Neuronal stem cell (in vitro differentiated cells): ENCODE measurements around the gene ECHDC1.
"Not testable (repeated sequence)": the region's sequence is repeated elsewhere in the genome, so short reads cannot be mapped to it uniquely, and the experiment has no call there.

Source experiments
- DNase-seq: peaks from one replicate; pipeline ENCODE4 v3.0.0-alpha.2; 2013; ENCODE audit warnings: low spot score
- H2AFZ ChIP-seq: one replicate; pipeline ENCODE4 v1.6.1; 2013; ENCODE audit warnings: mild to moderate bottlenecking, low read length, inconsistent platforms
- H2AK5ac ChIP-seq: 2 replicates; pipeline ENCODE4 v1.6.1; 2013; ENCODE audit warnings: low read depth, mild to moderate bottlenecking, inconsistent platforms, low read length, moderate library complexity, mixed read lengths
- H2BK120ac ChIP-seq: 2 replicates; pipeline ENCODE4 v1.6.1; 2013; ENCODE audit warnings: low read depth, mild to moderate bottlenecking, inconsistent platforms, low read length, moderate library complexity, mixed read lengths
- H2BK12ac ChIP-seq: one replicate; pipeline ENCODE4 v1.6.1; 2013; ENCODE audit warnings: low read length, inconsistent platforms
- H2BK15ac ChIP-seq: 2 replicates; pipeline ENCODE4 v1.6.1; 2013; ENCODE audit warnings: mild to moderate bottlenecking, low read length, inconsistent platforms, mixed read lengths
- H2BK5ac ChIP-seq: one replicate; pipeline ENCODE4 v1.6.1; 2013; ENCODE audit warnings: inconsistent platforms, mild to moderate bottlenecking, low read length, moderate library complexity
- H3K14ac ChIP-seq: one replicate; pipeline ENCODE4 v1.6.1; 2013; ENCODE audit warnings: low read length, inconsistent platforms
- H3K18ac ChIP-seq: 2 replicates; pipeline ENCODE4 v1.6.1; 2013; ENCODE audit warnings: low read length, inconsistent platforms
- H3K23ac ChIP-seq: 2 replicates; pipeline ENCODE4 v1.6.1; 2013; ENCODE audit warnings: low read depth, mild to moderate bottlenecking, mixed read lengths, low read length, inconsistent platforms; ENCODE audit not compliant: poor library complexity
- H3K27ac ChIP-seq: replicated peaks from 3 replicates; pipeline ENCODE4 v1.5.1; 2013; ENCODE audit warnings: low read length, inconsistent platforms
- H3K27me3 ChIP-seq, 3 experiments: 2 replicates each; pipeline ENCODE4 v1.6.1; 2013; ENCODE audit warnings: low read length in 3 of 3, mild to moderate bottlenecking in 2 of 3, inconsistent platforms in 1 of 3, low read depth in 1 of 3, mixed read lengths in 1 of 3, moderate library complexity in 1 of 3; ENCODE audit not compliant: control insufficient read depth in 3 of 3, insufficient read depth in 3 of 3
- H3K36me3 ChIP-seq, 2 donors: replicated peaks in 1 of 2; 2 replicates each; pipeline ENCODE4 v1.6.1; 2013; ENCODE audit warnings: low read length in 2 of 2; ENCODE audit not compliant: control insufficient read depth in 2 of 2, insufficient read depth in 2 of 2
- H3K4ac ChIP-seq: 2 replicates; pipeline ENCODE4 v1.6.1; 2013; ENCODE audit warnings: inconsistent platforms, mild to moderate bottlenecking, low read length, moderate library complexity
- H3K4me1 ChIP-seq, 2 donors: 1 replicate in 1 of 2; 2 replicates in 1 of 2; pipeline ENCODE4 v1.6.1; 2013; ENCODE audit warnings: low read length in 2 of 2, low read depth in 1 of 2; ENCODE audit not compliant: control insufficient read depth in 2 of 2, insufficient read depth in 1 of 2
- H3K4me2 ChIP-seq: one replicate; pipeline ENCODE4 v1.6.1; 2013; ENCODE audit warnings: mild to moderate bottlenecking, low read length, inconsistent platforms; ENCODE audit not compliant: insufficient read depth, poor library complexity, severe bottlenecking
- H3K4me3 ChIP-seq, 2 donors: 2 replicates each; pipeline ENCODE4 v1.5.1; 2013; ENCODE audit warnings: low read length in 2 of 2, mild to moderate bottlenecking in 2 of 2, inconsistent platforms in 1 of 2, moderate library complexity in 1 of 2
- H3K79me1 ChIP-seq: one replicate; pipeline ENCODE4 v1.6.1; 2013; ENCODE audit warnings: low read depth, mild to moderate bottlenecking, inconsistent platforms, low read length, moderate library complexity
- H3K9ac ChIP-seq: one replicate; pipeline ENCODE4 v1.6.1; 2013; ENCODE audit warnings: mild to moderate bottlenecking, low read depth, low read length, inconsistent platforms; ENCODE audit not compliant: poor library complexity
- H3K9me3 ChIP-seq, 2 donors: replicated peaks in 1 of 2; 2 replicates each; pipeline versions ENCODE3 to v1.6.1; 2013; ENCODE audit warnings: low read length in 2 of 2, mild to moderate bottlenecking in 2 of 2, inconsistent platforms in 1 of 2, low read depth in 1 of 2, mixed read lengths in 1 of 2, moderate library complexity in 1 of 2; ENCODE audit not compliant: control insufficient read depth in 2 of 2, insufficient read depth in 1 of 2
- H4K8ac ChIP-seq: one replicate; pipeline ENCODE4 v1.6.1; 2013; ENCODE audit warnings: low read depth, mild to moderate bottlenecking, inconsistent platforms, low read length, moderate library complexity
- H4K91ac ChIP-seq: one replicate; pipeline ENCODE4 v1.6.1; 2013; ENCODE audit warnings: low read length, low read depth, mild to moderate bottlenecking, inconsistent platforms; ENCODE audit not compliant: poor library complexity
- WGBS, 2 donors: extraction: QIAGEN DNeasy Blood & Tissue Kit; methylation state at CpG; one replicate each; pipeline ENCODE4 v1.1.7; 2013; ENCODE audit warnings: missing lambda C conversion rate in 2 of 2, mixed read lengths in 1 of 2; ENCODE audit not compliant: insufficient read length in 2 of 2, insufficient replicate concordance in 1 of 2; ENCODE audit errors: extremely low coverage in 2 of 2; 5-methylcytosine and 5-hydroxymethylcytosine counted together

Gene ECHDC1

GRCh38 chr6:127332383-127332961 lies 10.9 kb downstream of the ECHDC1 start:
- Histone ChIP-seq H3K4me2 (no peak overlapping the region), H3K27me3 (no peaks in the 10 kb centered on the region), H2BK5ac (no peak overlapping the region), H3K79me1 (no peaks in the 10 kb centered on the region), H2BK12ac (no peak overlapping the region), H2BK120ac (no peak overlapping the region), H3K23ac (no peak overlapping the region), H4K91ac (no peak overlapping the region), H4K8ac (no peak overlapping the region), H3K18ac (no peak overlapping the region), H3K4me3 (no peak overlapping the region), H3K4ac (no peak overlapping the region), H2BK15ac (no peak overlapping the region), H3K14ac (no peak overlapping the region), H3K9me3 (no peaks in the 10 kb centered on the region), H2AK5ac (no peak overlapping the region), H3K4me1 (peaks cover 0 to 4% of the 10 kb centered on the region in 2 donors), H3K27ac (no peak overlapping the region), H3K9ac (no peak overlapping the region), H2AFZ (no peak overlapping the region), H3K36me3 (peaks cover 0 to 62% of the 10 kb centered on the region in 2 donors)
- DNase-seq, result no peak
- WGBS, 2 donors, result no CpG with 5 or more reads among the region's 4 CpGs

GRCh38 chr6:127331256-127331655 lies 12.2 kb downstream of the ECHDC1 start:
- not testable (repeated sequence) for H3K4me2 ChIP-seq, H3K27me3 ChIP-seq, H2BK5ac ChIP-seq, H3K27ac ChIP-seq, H2BK120ac ChIP-seq, H3K4ac ChIP-seq, H3K14ac ChIP-seq, H4K8ac ChIP-seq, H2BK12ac ChIP-seq, H3K9ac ChIP-seq, H3K23ac ChIP-seq, H3K9me3 ChIP-seq, H3K4me1 ChIP-seq, H2AFZ ChIP-seq, H3K18ac ChIP-seq, H2AK5ac ChIP-seq, H2BK15ac ChIP-seq, H4K91ac ChIP-seq, H3K79me1 ChIP-seq, DNase-seq, H3K4me3 ChIP-seq
- no CpG with 5 or more reads among the region's 3 CpGs for WGBS, 2 donors
- peaks cover under 1 to 74% of the 10 kb centered on the region in 2 donors for H3K36me3 ChIP-seq

- no peak overlapping the region for H2BK5ac ChIP-seq
- H3K36me3 ChIP-seq, result peaks cover 4 to 81% of the 10 kb centered on the region in 2 donors
- no peak overlapping the region for H4K91ac ChIP-seq
- H3K4ac ChIP-seq, result no peak overlapping the region
- no peak overlapping the region for H2BK120ac ChIP-seq
- H3K18ac ChIP-seq, result no peak overlapping the region
- H3K23ac ChIP-seq, result no peak overlapping the region
- no peaks in the 10 kb centered on the region for H3K79me1 ChIP-seq
- no peak for DNase-seq
- H2BK15ac ChIP-seq, result no peak overlapping the region
- no peaks in the 10 kb centered on the region for H3K27me3 ChIP-seq
- H2BK12ac ChIP-seq, result no peak overlapping the region
- no peak overlapping the region for H2AFZ ChIP-seq
- H3K9ac ChIP-seq, result no peak overlapping the region
- no peak overlapping the region for H3K14ac ChIP-seq
- no peak overlapping the region for H2AK5ac ChIP-seq
- H3K27ac ChIP-seq, result no peak overlapping the region
- no peaks in the 10 kb centered on the region for H3K9me3 ChIP-seq
- H4K8ac ChIP-seq, result no peak overlapping the region
- no peak overlapping the region for H3K4me2 ChIP-seq
- peaks cover 0 to 4% of the 10 kb centered on the region in 2 donors for H3K4me1 ChIP-seq
- H3K4me3 ChIP-seq, result no peak overlapping the region
Observed at GRCh38 chr6:127328043-127328609, 15.3 kb downstream of the ECHDC1 start.

GRCh38 chr6:127319686-127320085 lies 23.7 kb downstream of the ECHDC1 start:
- H2AFZ ChIP-seq, result no peak overlapping the region
- no peak overlapping the region for H2BK5ac ChIP-seq
- DNase-seq, result no peak
- H2AK5ac ChIP-seq, result no peak overlapping the region
- no peak overlapping the region for H4K8ac ChIP-seq
- no peaks in the 10 kb centered on the region for H3K4me1 ChIP-seq
- H2BK15ac ChIP-seq, result no peak overlapping the region
- H3K9me3 ChIP-seq, result no peaks in the 10 kb centered on the region
- H3K18ac ChIP-seq, result no peak overlapping the region
- no peak overlapping the region for H3K14ac ChIP-seq
- H4K91ac ChIP-seq, result no peak overlapping the region
- peaks cover 0 to 93% of the 10 kb centered on the region in 2 donors for H3K36me3 ChIP-seq
- H3K4ac ChIP-seq, result no peak overlapping the region
- H3K9ac ChIP-seq, result no peak overlapping the region
- H3K27me3 ChIP-seq, result no peaks in the 10 kb centered on the region
- no peak overlapping the region for H3K4me3 ChIP-seq
- H3K23ac ChIP-seq, result no peak overlapping the region
- no peak overlapping the region for H3K27ac ChIP-seq
- no peaks in the 10 kb centered on the region for H3K79me1 ChIP-seq
- no peak overlapping the region for H2BK120ac ChIP-seq
- WGBS, 2 donors, result no CpG with 5 or more reads among the region's 1 CpG
- H3K4me2 ChIP-seq, result no peak overlapping the region
- no peak overlapping the region for H2BK12ac ChIP-seq
